GM15510 (cell line): ENCODE measurements around the gene MID1.

ENCODE experiments used
- POLR2A ChIP-seq: IDR thresholded peaks from 3 replicates; pipeline ENCODE4 v1.6.1; 2011; ENCODE audit warnings: borderline replicate concordance; ENCODE audit not compliant: insufficient read length; ENCODE audit errors: extremely low read depth

Gene MID1

DNA sequence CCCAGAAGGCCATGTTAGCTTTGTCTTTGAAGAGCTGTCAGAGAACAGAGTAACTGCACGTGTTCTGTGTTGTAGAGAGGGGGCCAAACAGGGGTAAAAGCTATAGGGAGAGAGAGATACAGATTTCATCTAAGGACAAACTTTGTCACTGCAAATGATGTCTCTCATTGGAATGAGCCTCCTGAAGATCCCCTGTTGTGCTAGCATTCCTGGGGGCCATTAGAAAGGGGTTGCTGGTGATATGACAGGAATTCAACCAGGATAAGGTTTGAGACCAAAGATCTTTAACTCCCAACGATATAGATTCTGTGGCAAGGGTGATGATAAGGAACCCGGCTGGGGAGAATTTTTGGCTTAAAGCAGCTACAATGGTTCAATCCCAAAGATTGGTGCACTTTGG, 16.8 kb downstream of the MID1 start:
- no peak for TF ChIP-seq POLR2A

DNA sequence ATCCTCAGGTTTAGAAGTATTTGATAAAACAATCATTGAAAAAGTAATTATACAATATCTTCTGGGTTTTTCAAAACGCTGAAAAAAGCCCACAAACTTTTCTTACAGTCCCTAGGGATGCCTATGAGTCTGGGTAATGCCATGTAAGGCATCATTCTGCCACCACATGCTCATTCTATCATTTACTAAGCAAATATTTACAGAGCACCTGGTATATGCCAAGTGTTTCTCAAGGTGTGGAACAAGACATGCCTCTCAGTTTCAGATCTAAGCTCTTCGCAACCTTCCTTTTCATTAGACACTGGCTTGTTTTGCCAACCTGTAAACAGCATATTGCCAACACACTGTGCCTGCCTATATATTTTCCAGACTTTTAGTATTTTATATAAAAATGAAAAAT, 17.7 kb downstream of the MID1 start:
- no peak for TF ChIP-seq POLR2A

DNA sequence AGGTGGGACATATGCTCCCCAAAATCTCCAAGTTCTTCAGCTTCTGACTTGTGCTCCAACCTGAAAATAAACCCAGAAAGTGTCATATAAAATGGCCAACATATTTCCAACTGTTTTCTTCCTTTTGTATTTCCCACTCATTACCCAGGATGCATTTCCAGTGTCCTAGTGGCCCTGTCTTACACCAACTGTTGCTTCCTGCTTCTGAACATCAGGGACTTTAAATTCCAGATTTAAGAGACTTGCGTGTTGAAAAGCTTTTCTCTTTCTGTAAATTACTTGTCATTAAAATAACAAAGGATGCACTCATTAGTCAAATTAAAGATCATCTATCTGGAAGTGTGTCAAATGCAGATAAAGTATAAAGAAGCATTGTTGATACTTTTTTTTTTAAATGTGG, 19.9 kb downstream of the MID1 start:
- no peak for TF ChIP-seq POLR2A

DNA sequence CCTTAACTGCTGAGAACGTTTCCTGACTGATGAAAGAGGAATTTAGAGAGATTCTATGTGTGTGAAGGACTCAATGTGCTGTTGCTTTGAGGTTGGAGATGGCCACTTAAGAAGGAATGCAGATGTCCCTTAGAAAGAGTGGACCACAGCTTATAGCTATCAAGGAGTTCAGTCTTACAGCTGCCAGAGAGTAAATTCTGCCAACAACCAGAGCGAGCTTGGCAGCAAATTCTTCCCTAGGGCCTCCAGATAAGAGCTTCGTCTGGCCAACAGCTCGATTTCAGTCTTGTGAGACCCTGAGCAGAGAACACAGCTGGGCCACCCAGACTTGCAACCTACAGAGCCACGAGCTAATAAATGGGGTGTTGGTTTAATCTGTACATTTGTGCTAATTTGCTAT, 21.8 kb downstream of the MID1 start:
- TF ChIP-seq POLR2A: no peak

DNA sequence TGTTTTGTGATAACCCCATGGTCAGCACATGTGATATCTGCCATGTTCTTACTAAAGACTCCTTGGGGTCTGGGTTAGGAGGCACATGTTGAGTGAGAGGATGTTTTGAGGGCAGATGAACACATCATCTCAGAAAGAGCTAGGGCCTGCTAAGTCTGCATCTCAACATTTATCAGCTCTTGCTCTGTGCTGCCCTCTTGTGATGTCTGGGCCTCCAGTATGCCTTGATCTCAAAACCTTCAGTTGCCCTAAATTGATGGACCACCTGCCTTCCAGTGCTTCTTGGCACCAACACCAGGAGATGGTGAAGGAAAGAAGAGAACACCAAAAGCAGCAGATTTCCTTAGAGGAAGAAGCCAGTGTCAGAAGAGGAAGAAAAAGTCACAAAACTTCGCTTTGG, 22.5 kb downstream of the MID1 start:
- no peak for TF ChIP-seq POLR2A

DNA sequence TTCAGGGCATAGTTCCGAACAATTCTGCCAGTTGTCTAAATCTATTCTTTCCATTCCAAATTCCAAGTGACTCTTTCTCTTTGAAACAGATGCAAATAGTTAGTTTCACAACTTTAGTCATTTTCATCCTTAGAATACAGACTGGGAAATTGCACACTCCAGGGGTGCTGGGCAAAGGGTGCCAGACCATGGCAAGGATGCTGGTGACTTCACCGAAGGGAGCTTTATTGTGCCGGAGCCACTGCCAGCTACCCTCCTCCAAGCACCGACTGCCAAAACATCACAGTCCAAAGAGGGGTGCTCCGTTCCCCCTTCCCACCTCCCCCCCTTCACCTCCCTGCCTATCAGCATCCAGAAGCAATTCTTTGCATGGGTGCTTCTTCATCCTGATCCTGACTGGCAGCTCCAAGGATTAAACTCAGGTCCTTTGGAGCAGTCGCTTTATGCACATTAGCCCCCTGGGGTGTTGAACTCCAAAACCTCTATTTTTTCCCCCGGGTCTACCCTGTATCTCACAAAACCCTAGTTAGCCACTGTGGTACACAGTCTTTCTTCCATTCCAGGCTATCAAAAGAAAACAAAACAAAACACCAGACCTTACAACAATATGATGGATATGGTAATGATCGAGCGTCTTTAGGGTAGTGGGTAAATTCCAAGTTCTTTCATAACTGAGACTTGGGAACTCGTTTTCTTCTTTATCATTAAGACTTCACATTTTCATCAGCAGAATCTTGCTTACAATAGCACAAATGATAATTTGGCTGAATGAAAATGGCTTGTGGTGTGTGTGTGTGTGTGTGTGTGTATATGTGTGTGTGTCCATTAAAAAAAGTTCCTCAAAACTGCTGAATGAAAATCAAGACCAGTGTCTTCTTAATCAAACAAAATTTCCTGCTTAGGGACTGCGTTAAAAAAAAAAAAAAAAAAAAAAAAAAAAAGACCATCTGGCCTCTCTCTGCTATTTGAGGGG, 28.7 kb downstream of the MID1 start:
- no peak for TF ChIP-seq POLR2A

DNA sequence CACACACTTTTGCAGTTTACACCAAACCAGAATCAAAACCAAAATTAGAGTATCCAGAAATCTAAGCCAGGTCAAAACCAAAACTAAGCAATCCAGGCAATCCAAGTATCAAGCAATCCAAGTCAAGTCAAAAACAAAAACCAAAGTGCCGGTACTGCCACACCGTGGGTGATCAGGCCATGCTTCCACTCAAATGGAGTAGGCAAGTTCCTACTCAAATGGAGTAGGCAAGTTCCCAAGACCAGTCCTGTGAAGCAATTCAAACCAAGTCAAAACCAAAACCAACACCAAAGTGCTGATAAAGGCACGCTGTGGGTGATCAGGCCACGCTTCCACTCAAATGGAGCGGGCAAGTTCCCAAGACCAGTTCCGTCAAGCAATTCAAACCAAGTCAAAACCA, 31.3 kb downstream of the MID1 start:
- no peak for TF ChIP-seq POLR2A

DNA sequence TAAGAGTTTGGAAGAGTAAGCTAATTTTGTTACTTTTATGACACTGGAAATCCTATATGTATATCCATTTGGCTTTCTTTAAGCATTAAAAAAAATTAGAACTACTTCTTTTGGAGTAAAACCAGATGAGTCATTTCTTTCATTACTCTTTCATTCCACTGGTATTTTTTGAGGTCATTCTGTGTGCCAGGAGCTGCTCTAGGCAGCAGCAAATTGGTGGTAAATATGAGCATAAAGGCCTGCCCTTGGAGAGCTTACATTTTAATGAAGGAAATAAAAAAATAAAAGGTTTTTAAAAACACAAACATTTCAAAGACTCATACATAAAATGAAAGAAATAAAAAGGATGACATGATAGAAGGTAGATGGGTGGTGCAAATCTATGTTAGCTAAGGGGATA, 37.4 kb downstream of the MID1 start:
- no peak for TF ChIP-seq POLR2A

DNA sequence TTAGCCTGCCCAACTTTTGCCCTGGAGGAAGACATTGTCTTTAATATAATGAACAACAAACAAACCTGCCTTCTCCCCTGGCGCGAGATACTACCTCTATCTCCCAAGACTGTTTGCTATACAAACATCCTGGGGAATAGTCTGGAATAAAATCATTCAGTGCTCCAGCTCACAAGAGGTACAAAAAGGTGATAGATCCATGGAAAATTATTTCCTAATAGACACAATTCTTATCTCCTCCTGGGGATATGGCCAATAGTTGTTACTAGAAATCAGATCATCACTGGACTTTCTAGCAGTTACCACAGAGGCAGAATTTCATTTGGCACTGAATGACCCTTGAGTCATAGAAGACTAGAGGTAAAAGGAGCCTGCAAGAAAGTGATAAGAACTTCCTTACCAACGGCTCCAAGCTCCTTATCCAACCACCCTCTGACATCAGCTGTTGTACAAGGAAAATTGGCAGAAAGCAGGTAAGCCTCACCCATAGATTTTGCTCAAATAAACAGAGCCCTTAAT, 38.1 kb downstream of the MID1 start:
- no peak for TF ChIP-seq POLR2A

DNA sequence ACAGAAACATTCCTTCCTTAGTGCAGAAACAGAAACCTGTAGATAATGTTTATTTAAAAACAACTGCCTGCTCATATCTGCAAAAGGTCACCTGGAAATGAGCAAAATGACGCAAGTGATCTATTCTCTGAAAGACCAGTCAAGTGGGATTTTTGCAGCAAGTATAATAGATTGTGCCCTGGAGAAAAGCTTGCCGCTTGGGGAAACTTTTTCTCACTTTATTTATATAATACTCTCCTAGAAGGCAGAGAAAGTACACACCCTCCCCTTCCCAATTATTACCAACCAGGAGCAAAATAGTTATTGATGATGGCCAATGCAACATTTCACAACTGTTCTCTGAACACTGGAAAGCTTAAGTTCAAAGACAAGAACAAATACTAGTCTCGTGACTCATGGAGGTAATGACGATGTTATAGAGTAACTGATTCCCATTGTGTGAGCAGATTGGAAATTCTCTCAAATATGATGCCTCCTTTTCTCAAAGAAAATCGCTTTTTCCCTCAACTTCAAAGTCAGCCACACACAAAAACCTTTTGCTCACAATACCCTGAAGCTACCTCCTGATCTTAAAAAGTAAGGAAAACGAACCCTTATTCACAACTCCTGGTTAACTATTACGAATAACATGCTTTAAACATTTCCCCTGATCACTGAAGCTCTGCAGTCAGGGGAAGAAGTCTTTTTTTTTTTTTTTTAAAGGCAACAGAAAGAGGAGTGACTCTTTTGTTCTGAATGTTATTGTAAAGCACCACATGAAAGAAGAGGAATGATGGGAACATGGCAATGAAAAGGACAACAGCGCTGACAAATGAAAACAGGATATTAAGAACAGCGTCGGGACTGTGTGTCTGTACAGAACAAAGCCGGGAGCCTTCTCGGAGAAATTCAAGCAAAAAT, 41.0 kb downstream of the MID1 start:
- TF ChIP-seq POLR2A: no peak

DNA sequence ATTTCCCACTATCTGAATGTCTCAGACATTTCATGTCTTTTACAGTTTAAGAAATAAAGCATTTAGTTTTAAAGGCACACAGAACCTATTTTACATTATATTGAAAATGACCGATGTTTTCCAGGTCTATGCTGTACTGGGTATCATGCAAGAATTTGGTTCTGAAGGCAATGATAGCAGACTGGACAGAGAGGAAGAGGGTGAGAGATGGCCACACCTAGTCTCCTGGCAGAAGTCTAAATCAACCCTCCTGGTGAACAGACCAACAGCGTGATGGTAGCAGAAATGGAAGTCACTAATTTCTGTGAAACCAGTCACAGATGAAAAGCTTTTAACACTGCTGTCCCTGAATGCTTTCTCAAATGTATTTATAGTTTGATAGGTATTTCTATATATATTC, 41.9 kb downstream of the MID1 start:
- TF ChIP-seq POLR2A: no peak

DNA sequence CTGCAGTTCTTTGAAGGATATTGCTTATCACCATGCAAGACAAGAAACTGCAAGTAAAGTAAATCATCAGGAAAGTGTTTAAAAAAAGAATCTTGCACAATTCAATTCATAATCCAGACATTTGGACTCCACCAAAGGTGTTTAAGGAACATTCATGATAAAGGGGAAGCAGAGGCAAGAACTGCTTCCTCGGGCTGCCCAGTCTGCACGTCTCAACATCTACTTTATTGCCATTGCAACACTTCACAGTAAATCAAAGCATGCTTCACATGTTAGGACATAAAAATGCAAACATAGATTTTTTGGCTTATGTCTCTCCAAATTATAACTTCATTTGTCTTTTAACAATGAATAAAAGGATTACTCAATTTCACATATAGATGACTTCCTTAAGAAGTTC, 42.5 kb downstream of the MID1 start:
- TF ChIP-seq POLR2A: no peak

DNA sequence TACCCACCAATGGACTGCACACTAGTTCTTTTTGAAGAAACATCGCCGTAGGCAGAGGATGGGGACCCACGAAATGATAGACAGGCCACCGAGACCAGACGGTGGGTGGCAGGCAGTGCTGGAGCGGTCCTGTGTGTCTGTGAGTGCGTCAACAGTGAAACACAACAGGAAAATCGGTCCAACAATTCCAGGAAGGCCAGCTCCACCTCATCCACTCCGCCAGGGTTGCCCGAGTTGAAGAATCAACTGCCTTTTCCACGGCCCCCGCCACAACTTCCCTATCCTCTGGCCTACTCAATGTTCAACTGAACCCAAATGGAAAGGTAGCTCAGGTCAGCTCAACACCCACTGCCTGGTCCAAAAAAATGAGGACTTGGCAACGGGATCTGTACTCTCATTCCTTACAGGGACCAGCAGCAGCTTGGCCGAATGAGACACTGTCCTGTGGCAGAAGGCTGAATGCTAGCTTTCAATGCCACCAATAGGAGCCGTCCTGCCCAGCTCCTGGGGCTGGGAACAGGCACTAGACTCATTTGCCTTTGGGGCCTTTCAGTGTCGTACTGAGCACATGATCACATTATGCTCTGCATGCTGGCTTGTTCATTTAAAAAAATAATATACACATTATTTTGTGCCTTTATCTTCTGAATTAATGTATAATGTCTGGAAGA, 43.5 kb downstream of the MID1 start:
- no peak for TF ChIP-seq POLR2A

DNA sequence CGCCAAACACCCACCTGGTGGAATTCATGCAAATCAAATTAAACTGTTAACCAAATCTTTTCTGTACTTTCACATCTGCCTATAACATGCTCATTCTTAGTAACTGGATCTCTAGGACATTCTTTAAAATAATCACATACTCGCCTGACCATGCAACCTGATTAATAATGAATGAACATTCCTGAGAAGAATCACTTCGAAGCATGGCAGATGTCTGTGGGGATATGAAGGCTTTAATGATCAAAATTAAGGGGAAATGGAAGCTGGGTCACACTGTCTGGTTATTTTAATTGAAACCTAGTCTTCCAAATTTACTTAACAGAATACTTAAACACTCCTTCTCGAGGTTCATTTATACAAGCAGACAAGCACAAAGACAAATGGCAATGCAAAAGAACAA, 44.2 kb downstream of the MID1 start:
- TF ChIP-seq POLR2A: no peak

DNA sequence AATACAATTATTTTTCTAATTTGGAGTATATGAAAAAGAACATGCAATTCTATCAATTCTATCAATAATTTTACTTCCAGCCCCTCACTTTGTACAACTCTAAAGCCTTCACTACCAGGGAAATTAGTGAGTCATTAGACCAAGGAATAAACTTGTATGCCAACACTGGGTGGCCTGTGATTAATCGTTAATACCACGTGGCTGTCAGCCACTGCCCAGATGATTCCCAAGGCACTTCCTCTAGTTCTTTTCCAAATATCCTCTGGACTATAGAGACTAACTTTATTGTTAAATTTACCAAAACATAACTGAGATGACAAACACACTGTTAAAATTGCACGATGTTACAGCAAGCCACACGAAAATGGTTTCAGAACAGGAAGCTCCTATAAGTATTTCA, 45.7 kb downstream of the MID1 start:
- TF ChIP-seq POLR2A: no peak
